Heart left ventricle (tissue), 13 donors: ENCODE results near the gene SHROOM3.

ENCODE experiments used
- CTCF ChIP-seq, 12 donors: fragments of 200-600 bp; sonication (generic) in 4 of 12; IDR thresholded peaks; one replicate each; pipeline versions ENCODE4 v1.5.0 to v1.8.0; 2018 to 2022; ENCODE audit warnings: antibody characterized with exemption in 12 of 12, mild to moderate bottlenecking in 5 of 12
- POLR2A ChIP-seq, 2 donors: fragments of 450-650 bp; IDR thresholded peaks; one replicate each; pipeline ENCODE4 v1.6.1; 2017; ENCODE audit warnings: antibody characterized with exemption in 2 of 2, mild to moderate bottlenecking in 2 of 2, moderate library complexity in 2 of 2
- donor health status: ischemic (EF 13 %, LVEDD 7.1; RV severe dilation, severe dysfunction).
- donor health status: DM: no; HTN: yes; CAD: no.
- donor health status: DM: no; HTN: no; CAD: no.
- donor health status: ischemic (EF 25% LVEDD 6.9; RV normal size, moderate dysfunction).
- donor health status: ischemic (EF 25% LVEDD 5.7; RV mildly dilated, moderate dysfunction).
- donor health status: ischemic (EF 35%, LVEDD 5.7; RV mildly dilated, moderate dysfunction).
- donor health status: nonischemic (EF 11% LVEDD 7.7; RV severe dilation, severe dysfunction).
- donor health status: DM: yes; HTN: yes; CAD: no.
- donor health status: PGD.
- donor health status: ischemic (EF 29% LVEDD 5.4; RV normal size, mild dysfunction).
- donor health status: nonischemic (EF 23%, LVEDD 6.1; RV moderate dilation, normal function).

DNA sequence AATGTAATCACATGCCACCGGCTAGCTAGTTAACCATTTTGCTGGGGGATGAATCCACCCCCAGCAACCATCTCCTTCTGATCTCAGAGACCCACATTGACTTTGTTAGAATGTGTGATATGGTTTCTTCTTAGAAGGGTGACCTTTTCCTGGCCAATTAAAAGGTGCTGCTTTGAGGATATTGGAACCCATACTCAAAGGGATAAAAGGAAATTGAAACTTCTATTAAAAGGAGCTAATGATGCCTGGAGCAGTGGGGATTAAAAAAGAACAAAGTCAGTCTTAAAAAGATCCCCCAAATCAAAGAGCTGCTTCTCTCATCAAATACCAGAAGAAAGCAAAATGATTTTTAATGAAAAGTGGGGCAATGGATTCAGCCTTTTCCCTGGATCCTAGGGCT, 214.1 kb downstream of the SHROOM3 start:
- TF ChIP-seq CTCF (IDR thresholded peaks at IDR 0.05) (no peak), POLR2A (IDR thresholded peaks at IDR 0.05) (no peak)
